Measurements from ENCODE around the gene COL4A6.

The COL4A6 gene

DNA sequence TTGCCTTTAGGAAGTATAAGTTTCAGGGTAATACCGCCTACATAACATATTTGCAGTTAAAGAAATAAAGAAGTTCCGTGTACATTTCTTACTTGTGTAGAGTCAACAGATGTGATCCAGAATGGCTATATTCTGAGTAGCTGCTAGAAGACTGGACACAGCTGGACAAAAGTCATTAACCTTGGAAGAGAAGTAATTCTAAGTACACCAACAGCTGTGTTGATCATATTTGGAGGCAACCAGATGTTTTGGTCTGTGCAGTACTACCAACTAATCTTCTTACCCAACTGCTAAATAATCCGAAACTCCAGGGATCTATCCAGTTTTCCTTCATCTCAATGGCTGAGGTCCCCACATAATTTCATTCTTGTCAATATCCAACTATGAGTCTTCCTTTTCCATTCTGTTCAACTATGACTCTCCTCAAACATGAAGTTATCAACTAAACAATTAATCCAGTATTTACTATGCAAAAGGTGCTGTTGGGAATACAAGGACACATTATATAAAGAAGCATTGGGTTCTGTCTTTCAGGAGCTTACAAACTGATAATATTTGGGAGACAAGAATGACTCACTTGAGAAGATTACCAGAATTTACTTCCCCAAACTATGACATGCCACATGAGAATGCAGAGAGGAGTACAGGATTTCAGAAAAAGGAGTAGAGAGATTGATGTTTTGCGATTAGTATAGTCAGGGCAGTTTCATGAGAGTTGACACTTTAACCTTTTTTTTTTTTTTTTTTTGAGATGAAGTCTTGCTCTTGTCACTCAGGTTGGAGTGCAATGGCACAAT is 78.2 kb downstream of the COL4A6 start:
- H2AFZ ChIP-seq (ENCODE audit: low read length): no peak overlapping the region
- H3K4me3 ChIP-seq (ENCODE audit: low read depth, low read length, poor library complexity, severe bottlenecking): no peak overlapping the region
- H3K9ac ChIP-seq (ENCODE audit: low read length): no peak overlapping the region
- no peaks in the 10 kb centered on the region for H3F3A ChIP-seq (ENCODE audit: insufficient read depth, low read length)
- H3K36me3 ChIP-seq (ENCODE audit: insufficient read depth, low read length): no peaks in the 10 kb centered on the region
- no peaks in the 10 kb centered on the region for H4K20me1 ChIP-seq (ENCODE audit: insufficient read depth, low read length)
- no peak for TF ChIP-seq EZH2 (IDR thresholded peaks at IDR 0.05; ENCODE audit: borderline replicate concordance, low read length)
- TF ChIP-seq, protein P1, sequence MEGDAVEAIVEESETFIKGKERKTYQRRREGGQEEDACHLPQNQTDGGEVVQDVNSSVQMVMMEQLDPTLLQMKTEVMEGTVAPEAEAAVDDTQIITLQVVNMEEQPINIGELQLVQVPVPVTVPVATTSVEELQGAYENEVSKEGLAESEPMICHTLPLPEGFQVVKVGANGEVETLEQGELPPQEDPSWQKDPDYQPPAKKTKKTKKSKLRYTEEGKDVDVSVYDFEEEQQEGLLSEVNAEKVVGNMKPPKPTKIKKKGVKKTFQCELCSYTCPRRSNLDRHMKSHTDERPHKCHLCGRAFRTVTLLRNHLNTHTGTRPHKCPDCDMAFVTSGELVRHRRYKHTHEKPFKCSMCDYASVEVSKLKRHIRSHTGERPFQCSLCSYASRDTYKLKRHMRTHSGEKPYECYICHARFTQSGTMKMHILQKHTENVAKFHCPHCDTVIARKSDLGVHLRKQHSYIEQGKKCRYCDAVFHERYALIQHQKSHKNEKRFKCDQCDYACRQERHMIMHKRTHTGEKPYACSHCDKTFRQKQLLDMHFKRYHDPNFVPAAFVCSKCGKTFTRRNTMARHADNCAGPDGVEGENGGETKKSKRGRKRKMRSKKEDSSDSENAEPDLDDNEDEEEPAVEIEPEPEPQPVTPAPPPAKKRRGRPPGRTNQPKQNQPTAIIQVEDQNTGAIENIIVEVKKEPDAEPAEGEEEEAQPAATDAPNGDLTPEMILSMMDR (IDR thresholded peaks at IDR 0.05; ENCODE audit: low read length): no peak
- no peak overlapping the region for H3K4me2 ChIP-seq (ENCODE audit: low read length)
- no peak overlapping the region for H3K27ac ChIP-seq (ENCODE audit: low read depth, low read length, poor library complexity, severe bottlenecking)
- no peaks in the 10 kb centered on the region for H3K9me3 ChIP-seq (ENCODE audit: low read length)
- H3K9me2 ChIP-seq (ENCODE audit: low read depth, low read length): no peaks in the 10 kb centered on the region
- H3K27me3 ChIP-seq (ENCODE audit: insufficient read depth, low read length): no peaks in the 10 kb centered on the region
- H3K4me1 ChIP-seq (ENCODE audit: insufficient read depth, low read length, severe bottlenecking): no peaks in the 10 kb centered on the region
- no peaks in the 10 kb centered on the region for H3K79me2 ChIP-seq (ENCODE audit: insufficient read depth, low read length)

DNA sequence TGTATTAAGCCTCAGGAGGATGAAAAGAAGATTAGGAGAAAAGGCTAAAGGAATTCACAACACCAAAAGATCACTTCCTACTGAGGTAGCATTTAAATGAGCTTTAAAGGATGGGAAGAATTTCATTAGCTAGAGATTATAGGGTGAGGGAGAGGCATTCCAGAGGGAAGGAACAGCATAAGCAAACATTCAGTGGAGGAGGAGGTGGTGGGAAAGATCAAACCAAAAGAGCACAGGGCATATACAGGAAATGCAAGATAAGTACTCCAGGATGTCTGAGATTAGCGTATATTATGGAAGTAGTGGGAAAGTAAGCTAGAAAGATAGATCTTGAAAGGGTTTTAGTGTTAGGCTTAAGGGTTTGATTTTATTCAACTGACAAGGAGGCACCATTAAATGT is 84.8 kb downstream of the COL4A6 start:
- no peaks in the 10 kb centered on the region for H3K4me1 ChIP-seq (ENCODE audit: insufficient read depth, low read length, severe bottlenecking)
- no peaks in the 10 kb centered on the region for H3F3A ChIP-seq (ENCODE audit: insufficient read depth, low read length)
- no peaks in the 10 kb centered on the region for H4K20me1 ChIP-seq (ENCODE audit: insufficient read depth, low read length)
- H3K9me2 ChIP-seq (ENCODE audit: low read depth, low read length): no peaks in the 10 kb centered on the region
- no peaks in the 10 kb centered on the region for H3K9me3 ChIP-seq (ENCODE audit: low read length)
- H3K4me2 ChIP-seq (ENCODE audit: low read length): no peak overlapping the region
- no peaks in the 10 kb centered on the region for H3K36me3 ChIP-seq (ENCODE audit: insufficient read depth, low read length)
- H2AFZ ChIP-seq (ENCODE audit: low read length): no peak overlapping the region
- H3K9ac ChIP-seq (ENCODE audit: low read length): no peak overlapping the region
- no peak for TF ChIP-seq EZH2 (IDR thresholded peaks at IDR 0.05; ENCODE audit: borderline replicate concordance, low read length)
- TF ChIP-seq, protein P1 (IDR thresholded peaks at IDR 0.05; ENCODE audit: low read length): no peak
- no peaks in the 10 kb centered on the region for H3K79me2 ChIP-seq (ENCODE audit: insufficient read depth, low read length)
- H3K4me3 ChIP-seq (ENCODE audit: low read depth, low read length, poor library complexity, severe bottlenecking): no peak overlapping the region
- H3K27ac ChIP-seq (ENCODE audit: low read depth, low read length, poor library complexity, severe bottlenecking): no peak overlapping the region
- no peaks in the 10 kb centered on the region for H3K27me3 ChIP-seq (ENCODE audit: insufficient read depth, low read length)

DNA sequence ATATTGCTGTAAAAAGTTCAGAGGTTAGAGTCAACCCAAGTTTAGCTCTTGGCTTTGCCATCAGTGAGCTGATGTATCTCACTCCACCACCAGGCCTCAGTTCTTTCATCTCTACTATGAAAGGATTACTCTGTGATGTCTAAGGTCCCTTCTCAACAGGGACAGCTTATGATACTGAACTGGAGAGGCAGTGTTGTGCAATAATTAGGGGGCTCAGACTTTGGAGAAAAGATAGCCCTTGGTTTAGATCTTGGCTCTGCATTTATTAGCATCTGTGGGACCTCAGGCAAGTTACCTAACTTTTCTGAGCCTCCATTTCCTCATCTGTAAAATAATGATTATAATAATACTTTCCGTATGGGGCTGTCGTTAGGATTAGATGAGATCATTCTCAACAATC is 89.0 kb downstream of the COL4A6 start:
- TF ChIP-seq, protein P1 (IDR thresholded peaks at IDR 0.05; ENCODE audit: low read length): no peak
- TF ChIP-seq EZH2 (IDR thresholded peaks at IDR 0.05; ENCODE audit: borderline replicate concordance, low read length): no peak
- no peak overlapping the region for H3K27ac ChIP-seq (ENCODE audit: low read depth, low read length, poor library complexity, severe bottlenecking)
- no peaks in the 10 kb centered on the region for H3K79me2 ChIP-seq (ENCODE audit: insufficient read depth, low read length)
- H3K4me1 ChIP-seq (ENCODE audit: insufficient read depth, low read length, severe bottlenecking): no peaks in the 10 kb centered on the region
- H3K27me3 ChIP-seq (ENCODE audit: insufficient read depth, low read length): no peaks in the 10 kb centered on the region
- no peaks in the 10 kb centered on the region for H3K9me2 ChIP-seq (ENCODE audit: low read depth, low read length)
- H3K9ac ChIP-seq (ENCODE audit: low read length): no peak overlapping the region
- H3K4me2 ChIP-seq (ENCODE audit: low read length): no peak overlapping the region
- H3F3A ChIP-seq (ENCODE audit: insufficient read depth, low read length): no peaks in the 10 kb centered on the region
- H2AFZ ChIP-seq (ENCODE audit: low read length): no peak overlapping the region
- H3K36me3 ChIP-seq (ENCODE audit: insufficient read depth, low read length): no peaks in the 10 kb centered on the region
- H4K20me1 ChIP-seq (ENCODE audit: insufficient read depth, low read length): no peaks in the 10 kb centered on the region
- H3K9me3 ChIP-seq (ENCODE audit: low read length): no peaks in the 10 kb centered on the region
- no peak overlapping the region for H3K4me3 ChIP-seq (ENCODE audit: low read depth, low read length, poor library complexity, severe bottlenecking)

Data from OCI-LY1 (cell line).